PC-9 (cell line): ENCODE results near the gene COPRS.

Experiments used
- CTCF ChIP-seq: fragments of 200-600 bp; sonication (generic); conservative IDR thresholded peaks from 2 replicates; pipeline ENCODE4 v1.6.1; 2017; ENCODE audit warnings: mixed run types, antibody characterized with exemption, mild to moderate bottlenecking, moderate library complexity
- EZH2 ChIP-seq: fragments of 200-600 bp; sonication (generic); IDR thresholded peaks from 2 replicates; pipeline ENCODE4 v1.8.0; 2017; ENCODE audit warnings: antibody characterized with exemption, low read depth

GRCh38 chr17:31854672-31855071, 4.4 kb downstream of the COPRS start:
- TF ChIP-seq CTCF (no peak), EZH2 (no peak)
